H9 (cell line): Measurements from ENCODE around the gene SPRED2. TPM values are rescaled to one million over a fixed set of nuclear protein-coding genes. Genes with fewer than 3 reads are reported as not detected.

Experiments used
- DNase-seq: peaks from one replicate; pipeline ENCODE4 v3.0.0-alpha.2; 2017
- H2AFZ ChIP-seq: one replicate; pipeline ENCODE4 v1.6.1; 2013; ENCODE audit warnings: mild to moderate bottlenecking, low read length, control low read depth, moderate library complexity
- H2AK5ac ChIP-seq: 2 replicates; pipeline ENCODE4 v1.6.1; 2013; ENCODE audit warnings: low read length, control low read depth, mixed read lengths; ENCODE audit not compliant: insufficient read length
- H2BK120ac ChIP-seq: one replicate; pipeline ENCODE4 v1.6.1; 2013; ENCODE audit warnings: low read depth, mild to moderate bottlenecking, low read length, control low read depth, inconsistent platforms; ENCODE audit not compliant: poor library complexity, severe bottlenecking
- H2BK12ac ChIP-seq: 2 replicates; pipeline ENCODE4 v1.6.1; 2013; ENCODE audit warnings: low read length, control low read depth, mixed read lengths, low read depth; ENCODE audit not compliant: insufficient read length
- H2BK15ac ChIP-seq: 2 replicates; pipeline ENCODE4 v1.6.1; 2013; ENCODE audit warnings: low read depth, low read length, control low read depth
- H2BK20ac ChIP-seq: one replicate; pipeline ENCODE4 v1.6.1; 2013; ENCODE audit warnings: low read depth, mild to moderate bottlenecking, low read length, control low read depth, inconsistent platforms; ENCODE audit not compliant: poor library complexity, severe bottlenecking
- H2BK5ac ChIP-seq: 2 replicates; pipeline ENCODE4 v1.6.1; 2013; ENCODE audit warnings: low read length, control low read depth, mixed read lengths; ENCODE audit not compliant: insufficient read length
- H3K14ac ChIP-seq: 2 replicates; pipeline ENCODE4 v1.6.1; 2013; ENCODE audit warnings: low read length, control low read depth; ENCODE audit not compliant: insufficient read depth
- H3K18ac ChIP-seq: 2 replicates; pipeline ENCODE4 v1.6.1; 2013; ENCODE audit warnings: low read depth, mild to moderate bottlenecking, mixed read lengths, low read length, control low read depth; ENCODE audit not compliant: insufficient read length
- H3K23ac ChIP-seq: 2 replicates; pipeline ENCODE4 v1.6.1; 2013; ENCODE audit warnings: low read length, control low read depth, mixed read lengths, low read depth; ENCODE audit not compliant: insufficient read length
- H3K23me2 ChIP-seq: 2 replicates; pipeline ENCODE4 v1.6.1; 2013; ENCODE audit warnings: low read depth, mild to moderate bottlenecking, mixed read lengths, low read length, control low read depth; ENCODE audit not compliant: insufficient read length, poor library complexity, severe bottlenecking
- H3K27ac ChIP-seq: 2 replicates; pipeline ENCODE4 v1.5.1; 2013; ENCODE audit warnings: low read length, control low read depth, mixed read lengths, low read depth; ENCODE audit not compliant: insufficient read length
- H3K27me3 ChIP-seq: 2 replicates; pipeline ENCODE4 v1.6.1; 2013; ENCODE audit warnings: low read length, control low read depth, inconsistent platforms; ENCODE audit not compliant: insufficient read depth
- H3K4ac ChIP-seq: 2 replicates; pipeline ENCODE4 v1.6.1; 2013; ENCODE audit warnings: low read depth, mild to moderate bottlenecking, control low read depth, inconsistent platforms, low read length, moderate library complexity
- H3K4me1 ChIP-seq: 2 replicates; pipeline ENCODE4 v1.6.1; 2013; ENCODE audit warnings: low read length, control low read depth, inconsistent platforms; ENCODE audit not compliant: insufficient read depth
- H3K4me2 ChIP-seq: 2 replicates; pipeline ENCODE4 v1.6.1; 2013; ENCODE audit warnings: low read length, control low read depth, mixed read lengths; ENCODE audit not compliant: insufficient read length, insufficient read depth
- H3K56ac ChIP-seq: 2 replicates; pipeline ENCODE4 v1.6.1; 2013; ENCODE audit warnings: low read depth, mild to moderate bottlenecking, mixed read lengths, low read length, control low read depth; ENCODE audit not compliant: insufficient read length
- H3K79me1 ChIP-seq: 2 replicates; pipeline ENCODE4 v1.6.1; 2013; ENCODE audit warnings: low read depth, mild to moderate bottlenecking, moderate library complexity, low read length, control low read depth, inconsistent platforms; ENCODE audit not compliant: insufficient read depth, poor library complexity, severe bottlenecking
- H3K79me2 ChIP-seq: 2 replicates; pipeline ENCODE4 v1.6.1; 2013; ENCODE audit warnings: low read length, control low read depth, inconsistent platforms; ENCODE audit not compliant: insufficient read depth
- H3K9ac ChIP-seq: 2 replicates; pipeline ENCODE4 v1.6.1; 2013; ENCODE audit warnings: low read length, control low read depth, mixed read lengths; ENCODE audit not compliant: insufficient read length; ENCODE audit errors: extremely low read depth
- H3K9me3 ChIP-seq: one replicate; pipeline ENCODE4 v1.6.1; 2013; ENCODE audit warnings: low read depth, low read length, inconsistent platforms; ENCODE audit not compliant: control insufficient read depth
- H3T11ph ChIP-seq: one replicate; pipeline ENCODE4 v1.6.1; 2013; ENCODE audit warnings: mild to moderate bottlenecking, low read length, control low read depth, inconsistent platforms
- H4K20me1 ChIP-seq: one replicate; pipeline ENCODE4 v1.6.1; 2013; ENCODE audit not compliant: control insufficient read depth, insufficient read length, insufficient read depth
- H4K5ac ChIP-seq: 2 replicates; pipeline ENCODE4 v1.6.1; 2013; ENCODE audit warnings: low read depth, mild to moderate bottlenecking, mixed read lengths, low read length, control low read depth; ENCODE audit not compliant: insufficient read length
- H4K8ac ChIP-seq: replicated peaks from 2 replicates; pipeline ENCODE4 v1.6.1; 2013; ENCODE audit warnings: low read length, control low read depth, mixed read lengths, low read depth; ENCODE audit not compliant: insufficient read length
- H4K91ac ChIP-seq: 2 replicates; pipeline ENCODE4 v1.6.1; 2013; ENCODE audit warnings: low read depth, mild to moderate bottlenecking, moderate library complexity, mixed read lengths, low read length, control low read depth; ENCODE audit not compliant: insufficient read length
- H3K27ac Mint-ChIP-seq, 3 experiments: 2 replicates in 2 of 3; 3 replicates in 1 of 3; pipeline ENCODE4 v1.8.0; 2020 to 2021; ENCODE audit warnings: mixed read lengths in 3 of 3, mild to moderate bottlenecking in 1 of 3, moderate library complexity in 1 of 3
- H3K27me3 Mint-ChIP-seq: 2 replicates; pipeline ENCODE4 v1.8.0; 2021; ENCODE audit warnings: low read depth, mild to moderate bottlenecking, moderate library complexity, mixed read lengths
- H3K36me3 Mint-ChIP-seq, 3 experiments: 2 replicates in 2 of 3; 3 replicates in 1 of 3; pipeline ENCODE4 v1.8.0; 2020 to 2021; ENCODE audit warnings: low read depth in 3 of 3, mixed read lengths in 3 of 3; ENCODE audit not compliant: insufficient read depth in 1 of 3
- H3K4me1 Mint-ChIP-seq, 2 experiments: 2 replicates each; pipeline ENCODE4 v1.8.0; 2020; ENCODE audit warnings: mixed read lengths in 2 of 2
- H3K4me3 Mint-ChIP-seq, 2 experiments: 2 replicates in 1 of 2; 3 replicates in 1 of 2; pipeline ENCODE4 v1.8.0; 2020 to 2021; ENCODE audit warnings: mild to moderate bottlenecking in 2 of 2, mixed read lengths in 2 of 2, moderate library complexity in 1 of 2
- H3K9me3 Mint-ChIP-seq, 2 experiments: 2 replicates in 1 of 2; 3 replicates in 1 of 2; pipeline ENCODE4 v1.8.0; 2020; ENCODE audit warnings: mild to moderate bottlenecking in 2 of 2, mixed read lengths in 2 of 2, moderate library complexity in 1 of 2
- CTCF ChIP-seq: fragments of 200-600 bp; sonication (generic); conservative IDR thresholded peaks from 3 replicates; pipeline ENCODE4 v1.8.0; 2021; ENCODE audit warnings: antibody characterized with exemption, mild to moderate bottlenecking
- WGBS: extraction: QIAGEN DNeasy Blood & Tissue Kit; methylation state at CpG from one replicate; pipeline ENCODE4 v1.1.7; 2013; ENCODE audit warnings: missing lambda C conversion rate, low lambda C conversion rate, mixed read lengths; ENCODE audit not compliant: insufficient read length; ENCODE audit errors: extremely low coverage; 5-methylcytosine and 5-hydroxymethylcytosine counted together
- total RNA-seq: library from RNA; stranded (reverse); gene quantifications from 2 replicates; pipeline ENCODE4 v1.2.1, GENCODE V29; 2021

The SPRED2 gene
- total RNA-seq, 1 experiment from 2014 or later = 23.5 TPM

DNA sequence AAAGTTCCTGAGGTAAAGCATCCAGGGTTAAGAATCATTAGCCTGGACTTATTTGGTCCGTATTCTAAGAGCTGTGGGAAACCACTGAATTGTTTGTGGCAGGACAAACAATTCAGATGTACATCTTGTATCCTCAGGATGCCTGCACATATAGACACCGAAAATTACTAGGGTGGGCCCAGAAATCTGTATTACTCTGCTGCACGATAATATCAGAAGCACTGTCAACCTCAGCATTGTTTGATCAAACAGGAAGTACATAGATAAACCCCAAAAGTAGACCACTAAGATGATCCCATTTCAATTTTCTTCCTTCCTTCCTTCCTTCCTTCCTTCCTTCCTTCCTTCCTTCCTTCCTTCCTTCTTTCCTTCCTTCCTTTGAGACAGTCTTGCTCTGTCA lies 34.2 kb upstream of the SPRED2 start:
- Mint-ChIP-seq H3K36me3 (no peaks in the 10 kb centered on the region), H3K27me3 (peaks cover 16% of the 10 kb centered on the region), H3K4me3 (no peak overlapping the region), H3K27ac (no peak overlapping the region), H3K4me1 (no peaks in the 10 kb centered on the region), H3K9me3 (no peaks in the 10 kb centered on the region; a peak in 1 of 5 replicates)
- Histone ChIP-seq H3K23me2 (no peaks in the 10 kb centered on the region), H4K8ac (no peak overlapping the region), H3K27me3 (no peaks in the 10 kb centered on the region), H3K4ac (no peak overlapping the region), H3K56ac (no peak overlapping the region), H3K4me2 (no peak overlapping the region), H3K9ac (no peak overlapping the region), H2BK12ac (no peak overlapping the region), H3K18ac (no peak overlapping the region), H2AFZ (no peak overlapping the region), H3T11ph (no peak overlapping the region), H3K27ac (no peak overlapping the region), H2BK15ac (no peak overlapping the region), H3K9me3 (no peaks in the 10 kb centered on the region), H4K5ac (no peak overlapping the region), H2BK20ac (no peak overlapping the region), H2BK120ac (no peak overlapping the region), H3K14ac (no peak overlapping the region), H2BK5ac (no peak overlapping the region), H2AK5ac (no peak overlapping the region), H4K91ac (no peak overlapping the region), H4K20me1 (no peaks in the 10 kb centered on the region), H3K23ac (no peak overlapping the region), H3K4me1 (no peaks in the 10 kb centered on the region), H3K79me2 (no peaks in the 10 kb centered on the region), H3K79me1 (no peaks in the 10 kb centered on the region)
- no peak for DNase-seq
- TF ChIP-seq CTCF = no peak
- no CpG with 5 or more reads among the region's 3 CpGs for WGBS
